Stimulated activated CD8-positive, alpha-beta memory T cell treated with anti-CD3 and anti-CD28 coated beads, Interleukin-7, amount 100 ng/mL, for 24 hours (primary cell): ENCODE results near the gene MYH11.
"Not testable (repeated sequence)": the region's sequence is repeated elsewhere in the genome, so short reads cannot be mapped to it uniquely, and the experiment has no call there.

ENCODE experiments used
- DNase-seq: peaks from one replicate; pipeline ENCODE4 v3.0.0-alpha.2; 2020; ENCODE audit warnings: low read depth

Gene MYH11

DNA sequence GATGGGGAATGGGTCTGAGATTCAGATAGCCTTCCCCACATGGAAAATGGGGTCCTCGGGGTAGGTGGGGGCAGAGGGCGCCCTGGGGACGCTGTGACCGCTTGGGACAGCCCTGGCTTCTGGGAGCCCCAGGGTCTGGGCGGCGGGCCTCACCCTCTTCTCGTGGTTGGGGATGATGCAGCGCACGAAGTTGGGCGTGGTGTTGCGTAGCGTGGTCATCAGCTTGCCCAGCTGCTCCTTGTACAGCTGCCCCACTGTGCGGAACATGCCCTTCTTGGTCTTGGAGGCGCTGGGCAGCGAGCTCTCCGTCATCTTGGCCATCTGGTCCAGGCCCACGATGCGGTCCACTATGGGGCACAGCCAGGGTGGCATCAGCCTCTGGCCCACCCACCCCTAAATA, 106.8 kb downstream of the MYH11 start:
- no peak for DNase-seq

DNA sequence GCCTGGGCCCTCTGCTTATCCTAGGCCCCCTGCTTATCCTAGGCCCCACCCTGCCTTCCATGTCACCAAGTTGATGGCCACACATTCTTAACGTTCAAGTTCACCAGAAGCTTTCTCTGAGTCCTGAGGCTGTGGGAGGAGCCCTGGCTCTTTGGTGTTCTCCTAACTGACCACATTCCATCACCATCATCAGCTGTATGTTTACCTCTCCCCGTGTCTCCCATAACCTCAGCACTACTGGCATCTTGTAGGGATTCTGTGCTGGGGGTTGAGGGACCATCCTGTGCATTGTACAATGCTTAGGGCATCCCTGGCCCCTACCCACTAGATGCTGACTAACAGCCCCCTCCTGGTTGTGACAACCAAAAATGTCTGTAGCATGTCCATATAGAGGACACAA, 107.5 kb downstream of the MYH11 start:
- no peak for DNase-seq

DNA sequence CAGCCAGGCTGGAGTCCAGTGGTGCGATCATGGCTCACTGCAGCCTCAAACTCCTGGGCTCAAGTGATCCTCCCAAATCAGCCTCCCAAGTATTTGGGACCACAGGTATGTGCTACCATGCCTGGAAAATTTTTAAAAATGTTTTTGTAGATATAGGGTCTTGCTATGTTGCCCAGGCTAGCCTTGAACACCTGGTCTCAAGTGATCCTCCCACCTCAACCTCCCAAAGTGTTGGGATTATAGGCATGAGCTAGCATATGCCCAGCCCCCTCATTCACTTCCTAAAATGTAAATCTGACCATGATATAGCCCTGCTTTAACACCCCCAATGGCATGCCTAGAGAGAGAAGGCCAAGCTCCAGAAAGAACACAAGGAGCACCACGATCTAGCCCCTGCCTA, 108.2 kb downstream of the MYH11 start:
- DNase-seq, result no peak

DNA sequence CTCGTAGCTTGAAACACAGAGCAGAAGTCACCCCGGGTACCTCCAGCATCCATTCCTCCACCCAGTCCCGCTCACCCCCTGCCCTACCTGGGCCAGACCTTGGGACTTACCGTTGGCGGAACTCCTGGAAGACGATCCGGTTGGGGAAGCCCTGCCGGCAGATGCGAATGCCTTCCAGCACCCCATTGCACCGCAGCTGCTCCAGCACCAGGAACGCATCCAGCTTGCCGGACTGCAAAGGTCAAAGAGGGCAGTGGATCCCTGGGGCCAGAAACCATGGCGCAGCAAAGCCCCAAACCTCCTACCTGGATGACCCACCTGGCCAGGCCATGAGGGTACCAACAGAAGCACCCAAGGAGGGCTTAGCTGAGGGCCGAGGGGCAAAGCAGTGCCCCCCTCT, 108.9 kb downstream of the MYH11 start:
- no peak for DNase-seq

DNA sequence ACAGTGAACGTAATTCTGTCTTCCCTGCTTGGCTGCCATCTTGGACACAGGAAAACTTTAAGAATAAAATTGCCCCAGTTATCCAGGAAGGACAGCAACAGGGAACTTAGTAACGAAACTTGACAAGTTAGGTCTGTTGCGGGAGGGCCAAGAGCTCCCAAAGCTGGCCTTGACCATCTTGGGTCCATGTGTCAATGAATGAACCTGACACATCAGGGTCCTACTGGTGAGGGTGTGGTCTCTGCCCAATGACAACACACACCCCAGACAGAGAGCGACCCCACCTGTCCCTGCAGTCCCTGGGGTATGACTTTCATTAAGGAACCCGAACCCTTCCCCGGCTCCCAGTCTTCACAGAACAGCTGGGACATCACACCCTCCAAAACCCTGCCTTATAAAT, 110.5 kb downstream of the MYH11 start:
- DNase-seq, result no peak

DNA sequence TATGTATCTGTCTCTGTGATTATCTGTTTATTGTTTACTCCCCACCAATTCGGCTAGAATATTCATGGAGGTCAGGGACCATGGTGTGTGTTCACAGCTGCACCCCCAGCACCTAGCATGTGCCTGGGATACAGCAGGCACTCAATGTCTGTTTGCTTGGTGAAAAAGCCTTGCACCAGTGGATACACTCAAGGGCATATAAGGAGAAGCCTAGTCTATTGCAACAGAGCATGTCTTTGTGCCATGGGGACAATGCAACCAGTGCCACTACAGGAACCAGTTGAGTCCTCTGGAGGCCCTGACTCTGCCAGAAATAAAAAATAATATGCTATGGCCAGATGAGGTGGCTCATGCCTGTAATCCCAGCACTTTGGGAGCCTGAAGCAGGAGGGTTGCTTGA, 113.2 kb downstream of the MYH11 start:
- no peak for DNase-seq

DNA sequence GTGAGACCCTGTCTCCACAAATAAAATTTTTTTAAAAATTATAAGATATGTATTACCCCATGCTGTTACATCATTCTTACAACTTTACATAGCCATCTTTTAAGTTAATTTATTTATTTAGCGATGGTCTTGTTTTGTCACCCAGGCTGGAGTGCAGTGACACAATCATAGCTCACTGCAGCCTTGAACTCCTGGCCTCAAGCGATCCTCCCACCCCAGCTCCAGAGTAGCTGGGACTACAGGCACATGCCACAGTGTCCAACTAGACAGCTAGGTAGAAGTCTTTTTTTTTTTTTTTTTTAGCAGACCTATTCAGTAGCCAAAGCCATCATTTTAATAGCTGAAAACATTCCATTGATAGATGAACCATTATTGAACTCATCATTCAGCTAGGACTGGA, 114.1 kb downstream of the MYH11 start:
- no peak for DNase-seq

DNA sequence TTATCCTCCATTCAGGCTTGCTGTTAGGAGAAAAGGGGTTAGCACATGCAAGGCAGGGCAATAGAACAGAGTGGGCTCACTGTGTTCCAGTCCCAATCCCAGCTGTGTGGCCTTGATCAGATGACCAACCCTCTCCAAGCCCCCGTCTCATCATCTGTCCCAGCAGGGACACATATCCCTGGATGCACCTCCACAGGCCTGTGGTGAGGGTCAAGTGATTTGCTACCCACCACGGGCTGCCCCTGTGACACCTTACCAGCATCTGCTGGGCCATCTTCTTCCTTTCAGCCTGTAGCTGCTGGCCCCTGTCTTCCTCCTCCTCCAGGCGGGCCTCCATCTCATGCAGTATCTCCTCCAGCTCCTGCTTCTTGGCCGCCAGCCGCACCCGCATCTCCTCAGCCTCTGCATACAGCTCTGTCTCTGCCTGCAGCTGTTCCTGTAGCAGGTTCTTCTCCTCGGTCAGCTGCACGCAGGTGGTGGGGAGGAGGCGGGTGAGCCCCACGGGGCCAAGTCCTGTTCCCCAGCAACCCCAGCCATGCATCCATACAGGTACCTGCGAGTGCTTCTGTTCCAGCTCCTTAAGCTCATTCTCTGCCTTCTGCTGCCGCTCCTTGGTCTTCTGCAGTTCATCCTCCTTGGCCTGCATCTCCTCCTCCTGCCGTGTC, 115.5 kb downstream of the MYH11 start:
- DNase-seq, result no peak

DNA sequence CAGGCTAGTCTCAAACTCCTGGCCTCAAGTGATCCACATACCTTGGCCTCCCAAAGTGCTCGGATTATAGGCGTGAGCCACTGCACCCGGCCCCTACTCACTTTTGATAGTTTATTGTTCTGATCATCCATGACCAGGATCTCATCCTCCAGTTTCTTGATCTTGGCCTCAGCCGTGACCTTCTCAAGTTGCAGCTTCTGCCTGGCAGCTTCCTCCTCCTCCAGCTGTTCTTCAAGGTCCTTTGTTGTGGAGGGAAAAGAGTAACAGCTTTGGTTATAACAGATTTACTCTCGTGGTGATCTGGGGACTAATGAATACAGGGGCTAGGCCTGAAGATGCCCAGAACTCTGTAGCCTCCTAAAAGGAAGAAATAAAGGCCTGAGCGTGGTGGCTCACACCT, 116.9 kb downstream of the MYH11 start:
- DNase-seq, result no peak

DNA sequence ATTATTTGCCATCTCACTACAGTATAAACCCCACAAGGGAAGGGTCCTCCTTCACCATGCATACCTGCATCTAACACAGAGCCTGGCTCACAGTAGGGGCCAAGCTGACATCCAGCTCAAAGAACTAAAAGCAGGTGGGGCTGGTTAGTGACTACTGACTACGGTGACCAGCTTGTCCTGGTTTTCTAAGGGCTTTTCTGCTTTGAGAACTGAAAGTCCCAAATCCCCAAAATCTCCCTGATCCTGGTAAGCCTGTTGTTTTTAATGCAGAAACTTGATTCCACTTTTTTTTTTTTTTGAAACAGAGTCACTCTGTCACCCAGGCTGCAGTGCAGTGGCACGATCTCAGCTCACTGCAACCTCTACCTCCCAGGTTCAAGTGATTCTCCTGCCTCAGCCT, 117.4 kb downstream of the MYH11 start:
- no peak for DNase-seq

DNA sequence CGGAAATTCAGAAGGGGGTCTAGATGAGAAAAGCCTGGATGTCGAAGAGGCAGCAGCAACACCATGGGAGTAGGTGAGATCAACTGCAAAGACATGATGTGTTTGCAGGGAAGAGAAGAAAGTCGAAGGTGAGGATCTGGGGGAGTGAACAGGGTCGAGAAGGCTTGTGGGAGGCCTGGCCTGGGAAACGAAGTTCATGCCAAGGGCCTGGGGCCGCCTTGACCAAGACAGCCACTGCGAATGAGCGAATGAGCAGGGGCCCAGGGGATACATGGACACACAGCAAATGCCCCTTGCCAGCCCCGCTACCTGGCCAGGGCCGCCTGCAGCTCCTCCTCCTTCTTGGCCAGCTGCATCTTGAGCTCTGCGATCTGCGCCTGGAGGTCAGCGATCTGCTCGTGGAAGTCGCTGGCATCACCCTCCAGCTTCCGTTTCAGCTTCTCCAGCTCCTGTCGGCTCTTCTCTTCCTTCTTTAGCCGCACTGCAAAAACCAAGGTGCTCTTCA, 119.6 kb downstream of the MYH11 start:
- no peak for DNase-seq

DNA sequence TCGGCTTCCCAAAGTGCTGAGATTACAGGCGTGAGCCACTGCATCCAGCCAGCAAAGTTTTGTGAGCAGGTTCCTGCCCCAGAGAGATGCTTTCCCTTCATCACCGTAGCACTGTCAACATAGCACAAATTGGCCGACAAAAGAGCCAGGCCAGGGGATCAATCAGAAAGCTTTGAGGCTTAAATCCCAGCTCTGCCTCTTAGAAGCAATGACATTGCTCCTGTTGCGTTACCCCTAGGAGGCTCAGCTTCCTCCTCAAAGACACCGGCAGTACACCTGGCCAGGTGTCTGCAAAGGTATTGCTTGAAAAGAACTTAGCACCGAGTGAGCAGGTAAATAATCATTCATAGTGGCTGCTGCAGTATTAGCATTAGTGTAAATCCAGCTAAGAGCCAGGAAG, 120.3 kb downstream of the MYH11 start:
- no peak for DNase-seq

DNA sequence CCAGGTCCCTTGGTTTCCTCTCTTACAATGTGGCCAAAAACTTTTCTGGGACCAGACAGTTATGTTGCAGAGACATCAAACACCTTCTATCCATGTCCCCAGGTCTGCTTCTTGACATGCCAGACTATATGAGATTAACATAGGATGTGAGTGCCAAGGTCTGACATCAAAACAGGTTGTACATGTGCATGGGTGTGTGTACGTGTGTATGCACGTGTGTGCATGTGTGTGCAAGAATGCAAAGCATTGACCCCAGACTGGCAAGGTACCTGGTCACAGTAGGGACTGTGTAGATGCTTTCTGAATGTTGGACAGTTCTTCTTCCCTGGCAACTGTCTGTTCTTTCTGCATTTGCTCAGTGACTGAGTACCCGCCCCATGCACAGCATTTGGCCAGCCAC, 121.2 kb downstream of the MYH11 start:
- DNase-seq, result no peak

DNA sequence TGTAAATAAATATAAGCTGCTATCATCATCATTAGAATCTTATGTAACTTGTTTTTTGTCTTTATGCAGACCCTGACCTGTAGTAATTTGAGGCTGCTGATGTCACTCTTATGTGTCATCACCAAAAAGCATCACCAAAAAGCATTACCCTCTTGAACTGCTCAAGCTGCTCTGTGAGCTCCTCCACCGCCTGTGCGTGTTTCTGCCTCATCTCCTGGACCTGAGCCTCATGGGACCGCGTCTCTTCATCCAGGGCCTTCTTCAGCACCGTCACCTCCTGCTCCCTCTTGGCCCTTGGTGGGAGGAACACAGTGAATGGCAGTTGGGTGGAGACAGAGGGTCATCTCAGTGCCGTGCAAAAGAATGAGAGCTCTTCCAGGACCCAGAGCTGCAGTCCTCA, 124.4 kb downstream of the MYH11 start:
- DNase-seq, result no peak

DNA sequence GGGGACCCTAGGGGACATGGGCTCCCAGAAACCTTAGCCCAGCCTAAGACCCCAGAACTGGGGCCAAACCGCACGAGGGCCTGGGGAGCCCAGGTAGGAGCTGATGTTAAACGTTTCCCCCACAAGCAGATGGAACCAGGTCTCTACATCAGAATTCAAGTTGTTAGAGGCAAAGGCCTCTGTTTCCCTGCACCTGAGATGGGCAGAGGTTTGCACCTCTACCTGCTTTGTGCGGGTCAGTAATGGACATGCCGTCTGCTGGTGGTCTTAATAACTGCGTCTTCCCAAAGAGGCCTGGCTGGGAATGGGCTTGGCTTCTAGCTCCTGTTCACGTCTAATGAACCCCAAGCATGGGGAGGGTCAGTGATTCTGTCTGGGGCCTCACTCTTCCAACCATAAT, 127.7 kb downstream of the MYH11 start:
- DNase-seq, result no peak

DNA sequence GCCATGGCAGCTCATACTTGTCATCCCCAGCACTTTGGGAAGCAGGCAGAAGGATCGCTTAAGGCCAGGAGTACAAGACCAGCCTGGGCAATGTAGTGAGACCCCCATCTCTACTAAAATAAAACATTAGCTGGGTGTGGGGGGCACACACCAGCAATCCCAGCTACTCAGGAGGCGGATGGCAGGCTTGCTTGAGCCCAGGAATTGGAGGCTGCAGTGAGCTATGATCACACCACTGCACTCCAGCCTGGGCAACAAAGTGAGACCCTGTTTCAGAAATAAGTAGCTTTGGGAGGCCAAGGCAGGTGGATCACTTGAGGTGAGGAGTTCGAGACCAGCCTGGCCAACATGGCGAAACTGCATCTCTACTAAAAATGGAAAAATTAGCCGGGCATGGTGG, 129.1 kb downstream of the MYH11 start:
- not testable (repeated sequence) for DNase-seq

DNA sequence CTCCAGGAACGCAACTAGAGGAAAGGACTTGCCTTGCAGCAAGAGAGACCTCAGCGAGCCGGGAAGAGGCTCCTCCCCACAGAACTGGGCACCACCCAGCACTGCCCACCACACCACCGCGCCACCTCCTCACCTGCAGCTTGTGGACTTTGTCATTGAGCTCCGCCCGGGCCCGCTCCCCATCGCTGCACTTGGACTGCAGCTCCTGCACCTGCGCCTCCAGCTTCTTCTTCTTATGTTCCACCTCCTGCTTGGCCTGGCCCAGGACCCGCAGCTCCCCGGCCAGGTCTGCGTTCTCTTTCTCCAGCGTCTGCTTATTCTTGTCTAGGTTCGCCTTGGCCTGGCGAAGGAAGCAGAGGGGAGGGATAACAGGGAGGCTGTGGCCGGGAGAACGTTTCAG, 130.1 kb downstream of the MYH11 start:
- no peak for DNase-seq

DNA sequence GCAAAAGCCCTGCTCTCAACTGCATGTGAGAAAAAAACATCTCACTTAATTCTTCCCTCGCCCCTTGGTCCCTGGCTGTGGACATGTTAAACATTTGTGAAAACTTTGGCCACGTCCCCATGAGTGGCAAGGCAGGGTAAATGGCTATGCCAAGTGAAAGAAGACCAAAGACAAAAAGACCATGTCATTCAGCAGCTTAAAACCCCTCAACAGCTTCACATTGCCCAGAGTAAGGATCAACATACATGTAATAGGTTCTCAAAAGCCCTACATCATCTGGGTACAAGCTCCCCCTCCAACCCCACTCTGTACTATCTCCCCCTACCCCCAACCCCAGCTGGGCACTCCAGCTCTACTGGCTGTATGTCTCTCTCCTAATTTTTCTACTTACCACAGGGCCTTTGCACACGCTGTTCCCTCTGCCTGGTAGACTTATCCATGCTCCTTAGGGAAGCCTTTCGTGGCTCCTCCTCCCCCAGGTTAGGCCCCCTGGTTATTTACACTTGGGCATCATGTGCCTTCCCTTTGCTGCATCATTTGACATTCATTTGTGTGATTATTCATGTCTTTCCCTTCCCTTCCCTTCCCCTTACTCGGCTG, 131.1 kb downstream of the MYH11 start:
- DNase-seq, result no peak

DNA sequence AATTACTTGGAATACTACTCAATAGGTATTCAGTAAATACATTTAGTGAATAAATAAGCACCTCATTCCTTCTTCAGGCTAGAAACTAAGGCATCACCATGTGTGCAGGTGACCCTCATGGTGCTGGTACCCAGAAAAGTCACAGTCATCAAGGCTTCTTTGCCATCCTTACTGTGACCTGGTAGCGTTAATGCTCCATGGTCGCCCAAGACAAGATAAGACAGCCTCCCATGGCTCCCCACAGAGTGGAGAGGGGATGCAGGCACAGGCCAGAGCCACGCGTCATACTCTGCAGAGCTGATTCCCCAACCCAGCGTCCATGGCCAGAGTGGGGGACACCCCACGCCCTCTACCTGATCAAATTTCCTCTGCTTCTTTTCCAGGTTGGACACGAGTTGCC, 133.0 kb downstream of the MYH11 start:
- no peak for DNase-seq

DNA sequence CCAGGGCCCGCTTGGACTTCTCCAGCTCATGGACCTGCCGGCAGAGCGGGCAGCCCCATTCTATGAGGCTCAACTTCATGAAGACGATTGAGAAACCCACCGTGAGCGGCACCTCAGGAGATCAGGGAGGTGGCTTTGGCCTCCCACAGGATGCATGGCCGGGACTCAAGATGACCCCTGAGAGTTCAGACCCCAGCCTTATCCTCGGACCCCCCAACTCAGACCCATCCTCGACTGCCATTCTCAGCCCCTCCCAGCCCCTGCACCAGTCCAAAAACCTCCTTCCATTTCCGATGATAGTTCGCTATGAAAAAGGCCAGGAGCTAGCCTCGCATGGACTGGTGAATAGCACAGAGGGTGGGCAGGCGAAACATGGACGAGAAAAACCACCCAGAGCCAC, 135.8 kb downstream of the MYH11 start:
- no peak for DNase-seq

DNA sequence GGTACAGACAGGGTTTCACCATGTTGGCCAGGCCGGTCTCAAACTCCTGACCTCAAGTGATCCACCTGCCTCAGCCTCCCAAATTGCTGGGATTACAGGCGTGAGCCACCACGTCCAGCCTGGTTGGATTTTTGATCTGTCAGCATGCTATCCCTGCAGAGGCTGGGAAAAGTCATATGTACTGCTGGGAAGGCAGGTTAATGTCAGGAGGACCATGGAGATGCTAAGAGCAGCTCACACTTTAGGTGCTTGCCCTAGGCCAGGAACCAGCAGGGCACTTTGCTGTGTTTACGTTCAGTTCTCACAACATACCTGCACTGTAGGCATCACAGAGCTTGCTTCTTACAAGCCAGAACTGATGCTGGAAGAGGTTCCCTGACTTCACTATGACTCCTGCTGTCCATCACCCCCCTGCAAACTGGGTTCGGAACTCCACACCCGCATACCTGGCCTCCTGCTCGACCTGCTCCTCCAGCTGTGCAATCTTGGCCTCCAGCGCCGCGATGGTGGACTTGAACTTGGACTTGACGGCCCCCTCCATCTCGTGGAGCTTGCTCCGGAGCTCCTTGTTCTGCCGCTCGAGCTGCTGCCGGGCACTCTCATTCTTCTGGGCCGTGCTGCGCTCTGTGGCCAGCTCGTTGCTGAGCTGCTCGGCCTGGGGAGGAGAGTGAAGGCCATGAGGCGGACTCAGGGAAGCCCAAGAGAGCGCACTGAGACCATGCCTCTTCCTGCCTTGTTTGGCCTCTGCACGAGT, 140.0 kb downstream of the MYH11 start:
- DNase-seq, result no peak

DNA sequence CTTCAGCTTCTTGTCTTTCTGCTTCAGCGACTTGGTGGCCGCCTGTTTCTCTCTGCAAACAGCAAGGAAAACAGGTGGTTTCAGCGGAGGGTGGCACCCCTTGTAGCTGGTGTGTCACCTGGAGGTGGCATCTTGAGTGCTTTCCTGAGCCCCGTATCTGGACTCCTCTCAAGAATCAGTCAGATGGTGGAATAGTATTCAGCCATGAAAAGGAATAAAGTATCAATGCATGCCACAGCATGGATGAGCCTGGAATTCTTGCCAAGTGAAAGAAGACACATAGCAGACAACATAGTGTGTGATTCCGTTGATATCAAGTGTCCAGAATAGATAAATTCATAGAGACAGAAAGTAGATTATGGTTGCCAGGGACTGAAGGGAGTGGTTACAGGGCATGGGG, 141.6 kb downstream of the MYH11 start:
- no peak for DNase-seq

DNA sequence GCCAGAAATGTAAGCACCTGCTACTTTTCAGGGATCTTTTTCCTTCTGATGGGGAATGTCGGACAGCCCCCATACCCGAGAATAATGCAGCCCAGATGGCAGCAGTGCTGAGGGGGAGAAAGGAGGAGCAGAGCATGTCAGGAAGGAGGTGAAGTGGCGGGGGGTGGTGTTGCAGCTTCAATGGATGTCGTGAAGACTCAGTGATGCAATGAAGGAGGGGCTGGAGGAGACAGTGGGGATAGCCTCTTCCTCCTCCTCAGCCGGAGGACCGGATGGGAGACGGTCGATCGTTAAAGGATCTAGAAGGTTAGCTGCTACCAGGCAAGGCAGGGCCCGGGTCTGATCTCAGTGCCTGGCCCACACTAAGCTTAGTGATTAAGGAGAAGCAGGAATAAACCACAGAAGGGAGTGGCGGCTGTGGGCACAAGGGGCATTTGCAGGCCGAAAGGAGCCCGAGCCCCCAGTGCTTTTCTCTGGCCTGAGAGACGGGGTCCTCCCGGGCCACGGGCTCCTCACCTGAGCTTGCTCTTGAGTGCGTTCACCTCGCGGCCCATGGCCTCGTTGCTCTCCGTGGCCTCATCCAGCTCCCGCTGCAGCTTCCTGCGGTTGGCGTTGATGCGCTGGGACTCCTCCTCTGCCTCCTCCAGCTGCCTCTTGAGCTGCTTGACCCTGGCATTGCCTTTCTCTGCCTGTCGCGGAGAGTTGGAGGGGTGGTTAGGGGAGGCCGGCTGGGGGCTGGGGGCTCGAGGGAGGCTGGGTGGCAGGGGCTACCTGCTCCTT, 142.2 kb downstream of the MYH11 start:
- no peak for DNase-seq
